Esophagus squamous epithelium (tissue), 5 donors: ENCODE measurements around the gene QKI. TPM values are rescaled to one million over a fixed set of nuclear protein-coding genes. Genes with fewer than 3 reads are reported as not detected.

ENCODE experiments used
- DNase-seq: peaks from one replicate; lab custom pipeline; 2025; lab: John Stamatoyannopoulos, UW
- H3K27ac ChIP-seq, 4 donors: fragments of 200-600 bp; sonication (generic); one replicate each; pipeline ENCODE4 v1.5.1; 2016 to 2019; ENCODE audit warnings: mild to moderate bottlenecking in 1 of 4
- H3K27me3 ChIP-seq, 4 donors: fragments of 200-600 bp; sonication (generic); 1 replicate in 3 of 4; 2 replicates in 1 of 4; pipeline versions ENCODE4 v1.5.1 to v1.6.0; 2017 to 2021; ENCODE audit warnings: antibody characterized with exemption in 1 of 4
- H3K36me3 ChIP-seq, 3 donors: fragments of 200-600 bp; sonication (generic); one replicate each; pipeline ENCODE4 v1.5.1; 2016 to 2019
- H3K4me1 ChIP-seq, 3 donors: fragments of 200-600 bp; sonication (generic); one replicate each; pipeline ENCODE4 v1.5.1; 2017 to 2019
- H3K4me3 ChIP-seq, 4 donors: fragments of 200-600 bp; sonication (generic); 1 replicate in 3 of 4; 2 replicates in 1 of 4; pipeline ENCODE4 v1.5.1; 2016 to 2019; ENCODE audit warnings: mild to moderate bottlenecking in 2 of 4, moderate library complexity in 1 of 4
- H3K9me3 ChIP-seq, 3 donors: fragments of 200-600 bp; sonication (generic); one replicate each; pipeline ENCODE4 v1.5.1; 2016 to 2019
- CTCF ChIP-seq, 6 experiments: fragments of 450-650 bp in 4 of 6; fragments of 200-600 bp in 2 of 6; sonication (generic) in 2 of 6; IDR thresholded peaks; one replicate each; pipeline ENCODE4 v1.5.1; 2016 to 2019; ENCODE audit warnings: antibody characterized with exemption in 6 of 6, mild to moderate bottlenecking in 4 of 6, moderate library complexity in 4 of 6
- POLR2A ChIP-seq, 4 donors: fragments of 450-650 bp; IDR thresholded peaks; one replicate each; pipeline ENCODE4 v1.6.1; 2017; ENCODE audit warnings: antibody characterized with exemption in 4 of 4, mild to moderate bottlenecking in 4 of 4, moderate library complexity in 3 of 4
- WGBS, 2 donors: methylation state at CpG; one replicate each; pipeline ENCODE4 v1.1.5; 2018; 5-methylcytosine and 5-hydroxymethylcytosine counted together
- intact Hi-C: fragments of 100-400 bp; cut with DNase I; formaldehyde crosslinking; loops from one replicate; pipeline ENCODE4 v1.15.0; 2022
- total RNA-seq, 4 donors: library from RNA; depleted of rRNA; stranded (reverse); fragments of >200 nt; gene quantifications; one replicate each; pipeline ENCODE4 v1.1.0, GENCODE V29; 2016
- donor health status: DM: yes; HTN: yes; CAD: no.

Gene QKI
- total RNA-seq, 4 donors from 2014 or later, result 46.2 to 149 (median 65.4) TPM

- H3K4me1 ChIP-seq, result peaks cover 0 to 15% (median 0%) of the 10 kb centered on the region in 3 donors
- no peaks in the 10 kb centered on the region for H3K9me3 ChIP-seq
- peaks cover 0 to 7% (median 0%) of the 10 kb centered on the region in 3 donors for H3K36me3 ChIP-seq
- WGBS, 2 donors, result 85 to 88% methylated on average over 2 of the region's 2 CpGs
- no peak for TF ChIP-seq POLR2A (IDR thresholded peaks at IDR 0.05)
- no peak for TF ChIP-seq CTCF (IDR thresholded peaks at IDR 0.05)
- H3K4me3 ChIP-seq, result no peak overlapping the region
- no peaks in the 10 kb centered on the region for H3K27me3 ChIP-seq
- H3K27ac ChIP-seq, result no peak overlapping the region
- intact Hi-C loops, result no loop called here
- no peak for DNase-seq
These were observed 128.8 kb downstream of the QKI start for GRCh38 chr6:163543321-163543720.

GRCh38 chr6:163545370-163545769 lies 130.9 kb downstream of the QKI start:
- Histone ChIP-seq H3K9me3 (no peaks in the 10 kb centered on the region), H3K4me1 (peaks cover 0 to 2% (median 0%) of the 10 kb centered on the region in 3 donors), H3K27ac (no peak overlapping the region), H3K27me3 (no peaks in the 10 kb centered on the region), H3K36me3 (peaks cover 0 to 12% (median 0%) of the 10 kb centered on the region in 3 donors), H3K4me3 (no peak overlapping the region)
- TF ChIP-seq POLR2A (IDR thresholded peaks at IDR 0.05), result no peak
- no peak for TF ChIP-seq CTCF (IDR thresholded peaks at IDR 0.05)
- intact Hi-C loops, result no loop called here
- 76 to 78% methylated on average over 5 of the region's 5 CpGs for WGBS, 2 donors
- DNase-seq, result no peak

GRCh38 chr6:163547287-163547686 lies 132.8 kb downstream of the QKI start:
- DNase-seq, result no peak
- Histone ChIP-seq H3K27me3 (no peaks in the 10 kb centered on the region), H3K9me3 (no peaks in the 10 kb centered on the region), H3K27ac (no peak overlapping the region), H3K4me3 (no peak overlapping the region), H3K4me1 (no peaks in the 10 kb centered on the region), H3K36me3 (peaks cover 0 to 27% (median 0%) of the 10 kb centered on the region in 3 donors)
- TF ChIP-seq CTCF (IDR thresholded peaks at IDR 0.05) (no peak), POLR2A (IDR thresholded peaks at IDR 0.05) (no peak)
- intact Hi-C loops, result no loop called here
- WGBS, 2 donors, result 93 to 96% methylated on average over 3 of the region's 3 CpGs

- DNase-seq, result no peak
- H3K27me3 ChIP-seq, result no peaks in the 10 kb centered on the region
- no peaks in the 10 kb centered on the region for H3K4me1 ChIP-seq
- peaks cover 0 to 27% (median 0%) of the 10 kb centered on the region in 3 donors for H3K36me3 ChIP-seq
- TF ChIP-seq CTCF (IDR thresholded peaks at IDR 0.05), result no peak
- TF ChIP-seq POLR2A (IDR thresholded peaks at IDR 0.05), result no peak
- 91 to 96% methylated on average over 3 of the region's 3 CpGs for WGBS, 2 donors
- H3K27ac ChIP-seq, result no peak overlapping the region
- H3K9me3 ChIP-seq, result no peaks in the 10 kb centered on the region
- no peak overlapping the region for H3K4me3 ChIP-seq
- intact Hi-C loops, result no loop called here
These were observed 134.1 kb downstream of the QKI start for GRCh38 chr6:163548624-163549023.

- no peak for TF ChIP-seq POLR2A (IDR thresholded peaks at IDR 0.05)
- TF ChIP-seq CTCF (IDR thresholded peaks at IDR 0.05), result no peak
- Histone ChIP-seq H3K36me3 (peaks cover 0 to 38% (median 0%) of the 10 kb centered on the region in 3 donors), H3K4me1 (no peaks in the 10 kb centered on the region), H3K4me3 (no peak overlapping the region), H3K27ac (no peak overlapping the region), H3K27me3 (no peaks in the 10 kb centered on the region), H3K9me3 (no peaks in the 10 kb centered on the region)
- 88 to 98% methylated on average over 4 of the region's 4 CpGs for WGBS, 2 donors
- intact Hi-C loops, result no loop called here
- DNase-seq, result no peak
These were observed 139.5 kb downstream of the QKI start for GRCh38 chr6:163554032-163554431.
